Kidney (tissue), 14 donors: ENCODE results near the gene OGG1. TPM values are rescaled to one million over a fixed set of nuclear protein-coding genes. Genes with fewer than 3 reads are reported as not detected.

Experiments used
- DNase-seq, 5 donors: peaks; one replicate each; pipeline ENCODE4 v3.0.0-alpha.2; 2013 to 2020
- FAIRE-seq: peaks from 2 replicates; lab custom pipeline; 2012; peaks lifted over from hg19 to GRCh38; lab: Jason Lieb, UNC
- H3K27ac ChIP-seq, 2 donors: one replicate each; pipeline ENCODE4 v1.7.0; 2013; ENCODE audit warnings: low read depth in 2 of 2, low read length in 2 of 2, inconsistent platforms in 1 of 2
- H3K27me3 ChIP-seq: one replicate; pipeline ENCODE4 v1.7.1; 2013; ENCODE audit warnings: low read length, inconsistent platforms; ENCODE audit not compliant: control insufficient read depth, insufficient read depth
- H3K36me3 ChIP-seq, 3 donors: one replicate each; pipeline versions ENCODE4 v1.7.0 to v1.7.1; 2013; ENCODE audit warnings: low read length in 3 of 3, control low read depth in 1 of 3, inconsistent platforms in 1 of 3; ENCODE audit not compliant: insufficient read depth in 3 of 3, control insufficient read depth in 2 of 3
- H3K4me1 ChIP-seq, 3 donors: one replicate each; pipeline versions ENCODE4 v1.7.0 to v1.7.1; 2013; ENCODE audit warnings: low read length in 3 of 3, inconsistent platforms in 1 of 3, low read depth in 1 of 3; ENCODE audit not compliant: control insufficient read depth in 2 of 3, insufficient read depth in 2 of 3
- H3K4me3 ChIP-seq, 3 donors: one replicate each; pipeline versions ENCODE4 v1.7.0 to v1.8.1; 2013; ENCODE audit warnings: low read length in 3 of 3, control low read depth in 1 of 3, inconsistent platforms in 1 of 3
- H3K9ac ChIP-seq, 3 donors: one replicate each; pipeline versions ENCODE4 v1.7.0 to v1.7.1; 2013; ENCODE audit warnings: low read length in 3 of 3, control low read depth in 1 of 3, inconsistent platforms in 1 of 3
- H3K9me3 ChIP-seq, 3 donors: one replicate each; pipeline versions ENCODE4 v1.7.0 to v1.7.1; 2013; ENCODE audit warnings: low read length in 3 of 3, control low read depth in 1 of 3, inconsistent platforms in 1 of 3; ENCODE audit not compliant: control insufficient read depth in 2 of 3, insufficient read depth in 1 of 3
- intact Hi-C: fragments of 100-400 bp; cut with DNase I; formaldehyde crosslinking; loops from one replicate; pipeline ENCODE4 v1.11.1; 2022
- polyA plus RNA-seq: library from polyadenylated mRNA; stranded (reverse); fragments of 350-450 nt; fragmentation: Illumina TruSeq; extraction: RNeasy Lipid Tissue Mini Kit (QIAGEN cat#74804); gene quantifications from one replicate; pipeline ENCODE4 v1.2.3, GENCODE V29; 2014; ENCODE audit warnings: low read depth, low replicate concordance; ENCODE audit not compliant: insufficient read depth
- total RNA-seq: library from RNA; stranded (reverse); fragmentation: NEBNext Ultra II Directional; extraction: Animal tissue kit (Norgen Biotek cat#: 25700); gene quantifications from one replicate; pipeline ENCODE4 v1.2.1, GENCODE V29; 2021
- TF ChIP-seq, protein P1 (sequence below): IDR thresholded peaks from 3 replicates; pipeline ENCODE4 v1.5.1; 2012; ENCODE audit warnings: mild to moderate bottlenecking, moderate library complexity, borderline replicate concordance; ENCODE audit not compliant: insufficient read depth; ENCODE audit errors: extremely low read depth
- donor health status: control.
- donor health status: control.
- donor health status: control.
- donor health status: control.
- donor health status: control.
- donor health status: DM: yes; HTN: yes; CAD: no.
- donor health status: Normal renal cell carcinoma (clear cell type).

Gene OGG1
- total and polyA plus RNA-seq, 2 donors from 2014 or later: 31.1 to 51.6 TPM

DNA sequence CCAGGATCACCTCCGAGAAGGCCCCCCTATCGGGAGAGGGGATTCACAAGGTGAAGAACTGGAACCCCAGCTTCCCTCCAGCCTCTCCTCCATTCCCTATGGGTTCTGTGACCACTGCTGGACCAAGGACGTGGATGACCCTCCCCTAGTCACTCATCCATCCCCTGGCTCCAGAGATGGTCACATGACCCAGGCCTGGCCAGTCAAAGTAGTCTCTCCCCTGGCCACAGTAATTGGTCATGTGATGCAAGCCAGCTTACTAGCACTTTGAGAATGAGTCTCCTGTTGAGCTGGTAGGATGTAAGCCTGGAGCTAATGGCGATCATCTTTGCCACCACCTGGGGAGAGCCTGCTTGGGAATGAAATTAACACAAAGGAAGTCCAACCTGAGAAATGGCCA, 16.1 kb downstream of the OGG1 start:
- FAIRE-seq: no peak
- Histone ChIP-seq H3K27ac (no peak overlapping the region), H3K4me3 (no peak overlapping the region), H3K4me1 (peaks cover 0 to 29% (median 24%) of the 10 kb centered on the region in 3 donors), H3K9ac (no peak overlapping the region), H3K27me3 (no peaks in the 10 kb centered on the region), H3K9me3 (no peaks in the 10 kb centered on the region), H3K36me3 (peaks cover 0 to 5% (median 2%) of the 10 kb centered on the region in 3 donors)
- DNase-seq: no peak
- intact Hi-C loops: no loop called here
- TF ChIP-seq, protein P1, sequence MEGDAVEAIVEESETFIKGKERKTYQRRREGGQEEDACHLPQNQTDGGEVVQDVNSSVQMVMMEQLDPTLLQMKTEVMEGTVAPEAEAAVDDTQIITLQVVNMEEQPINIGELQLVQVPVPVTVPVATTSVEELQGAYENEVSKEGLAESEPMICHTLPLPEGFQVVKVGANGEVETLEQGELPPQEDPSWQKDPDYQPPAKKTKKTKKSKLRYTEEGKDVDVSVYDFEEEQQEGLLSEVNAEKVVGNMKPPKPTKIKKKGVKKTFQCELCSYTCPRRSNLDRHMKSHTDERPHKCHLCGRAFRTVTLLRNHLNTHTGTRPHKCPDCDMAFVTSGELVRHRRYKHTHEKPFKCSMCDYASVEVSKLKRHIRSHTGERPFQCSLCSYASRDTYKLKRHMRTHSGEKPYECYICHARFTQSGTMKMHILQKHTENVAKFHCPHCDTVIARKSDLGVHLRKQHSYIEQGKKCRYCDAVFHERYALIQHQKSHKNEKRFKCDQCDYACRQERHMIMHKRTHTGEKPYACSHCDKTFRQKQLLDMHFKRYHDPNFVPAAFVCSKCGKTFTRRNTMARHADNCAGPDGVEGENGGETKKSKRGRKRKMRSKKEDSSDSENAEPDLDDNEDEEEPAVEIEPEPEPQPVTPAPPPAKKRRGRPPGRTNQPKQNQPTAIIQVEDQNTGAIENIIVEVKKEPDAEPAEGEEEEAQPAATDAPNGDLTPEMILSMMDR: no peak

DNA sequence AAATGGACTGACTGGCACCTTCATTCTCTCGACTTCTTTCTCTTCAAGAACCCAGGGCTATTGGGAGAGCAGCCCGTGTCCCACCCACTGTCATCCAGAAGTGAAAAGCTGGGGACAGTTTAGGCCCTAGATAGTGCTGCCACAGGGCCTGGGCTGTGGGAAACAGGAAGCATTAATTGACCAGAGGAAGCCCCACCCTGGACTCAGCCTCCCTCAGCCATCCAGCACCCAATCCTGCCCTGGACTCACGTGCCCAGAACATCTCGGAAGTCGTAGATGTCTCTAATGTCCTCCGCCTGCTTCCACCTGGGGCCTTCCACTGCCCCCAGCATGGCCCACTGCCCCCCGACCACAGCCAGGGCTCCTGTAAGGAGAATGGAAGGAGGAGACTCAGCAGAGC, 17.7 kb downstream of the OGG1 start:
- intact Hi-C loops: no loop called here
- Histone ChIP-seq H3K9me3 (no peaks in the 10 kb centered on the region), H3K36me3 (peaks cover 0 to 5% (median 0%) of the 10 kb centered on the region in 3 donors), H3K27me3 (no peaks in the 10 kb centered on the region), H3K4me3 (no peak overlapping the region), H3K9ac (no peak overlapping the region), H3K27ac (peak overlapping the region in 1 of 2 donors; percentile 11), H3K4me1 (peaks cover 0 to 29% (median 27%) of the 10 kb centered on the region in 3 donors)
- DNase-seq (no peak), FAIRE-seq (no peak)
- TF ChIP-seq, protein P1: no peak

DNA sequence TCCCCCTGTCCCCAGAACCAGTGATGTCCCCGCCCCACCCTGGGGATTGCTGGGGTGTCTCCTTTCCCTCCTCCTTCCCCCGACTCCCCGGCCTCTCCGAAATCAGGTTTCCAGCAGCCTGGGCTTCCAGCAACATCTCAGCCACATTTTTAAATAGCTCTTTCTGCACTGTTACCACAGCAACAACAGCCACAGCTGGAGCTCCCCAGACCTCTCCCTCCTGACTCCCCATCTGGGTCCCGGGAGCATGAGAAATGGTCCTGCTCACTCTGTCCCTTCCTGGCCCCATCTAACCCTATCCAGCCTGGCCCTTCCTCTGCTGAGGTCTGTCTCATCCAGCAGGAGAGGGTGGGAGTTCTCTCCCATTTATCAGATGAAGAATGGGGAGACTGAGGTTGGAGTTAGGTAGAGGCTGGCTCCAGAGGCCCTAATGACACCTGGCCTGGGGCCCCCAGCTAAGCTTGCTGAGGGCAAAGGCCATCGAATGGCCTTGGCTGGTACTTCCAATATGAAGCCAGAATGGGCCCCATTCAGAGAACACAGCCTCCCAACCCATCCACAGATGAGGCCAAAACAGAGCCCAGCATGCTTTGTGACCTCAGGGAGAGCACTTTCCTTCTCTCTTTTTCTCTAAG, 18.5 kb downstream of the OGG1 start:
- Histone ChIP-seq H3K27ac (peak overlapping the region in 1 of 2 donors; percentile 36), H3K9ac (peak overlapping the region in 1 of 3 donors; percentile 79), H3K4me1 (peaks cover 0 to 29% (median 27%) of the 10 kb centered on the region in 3 donors), H3K36me3 (peaks cover 0 to 2% (median 0%) of the 10 kb centered on the region in 3 donors), H3K9me3 (no peaks in the 10 kb centered on the region), H3K4me3 (peak overlapping the region in 1 of 3 donors; percentile 73), H3K27me3 (no peaks in the 10 kb centered on the region)
- DNase-seq: peak in 1 of 5 donors; percentile 24
- intact Hi-C loops: no loop called here
- no peak for FAIRE-seq
- TF ChIP-seq, protein P1: no peak
